ENCODE measurements around the gene FAM120B. TPM values are rescaled to one million over a fixed set of nuclear protein-coding genes. Genes with fewer than 3 reads are reported as not detected.

FAM120B gene
- total RNA-seq, 1 donor from 2014 or later, result 19.7 TPM

DNA sequence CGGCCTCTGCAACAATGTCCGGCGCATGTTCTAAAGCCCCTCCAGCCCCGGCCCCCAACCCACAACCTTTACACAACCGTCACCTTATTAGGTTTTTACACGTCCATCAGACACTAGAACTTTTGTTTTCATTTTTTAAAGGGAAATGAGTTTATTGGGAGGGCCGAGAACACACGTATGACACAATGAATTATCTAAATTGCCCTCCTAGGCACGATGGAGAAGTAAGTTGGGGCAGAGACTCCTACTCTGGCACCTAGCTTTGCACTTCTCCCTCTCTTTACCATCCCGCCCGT is 14.5 kb upstream of the FAM120B start:
- peaks cover 74% of the 10 kb centered on the region for H3F3A ChIP-seq (ENCODE audit: low read depth)
- TF ChIP-seq EZH2phosphoT487 (IDR thresholded peaks at IDR 0.05) (no peak), EZH2 (IDR thresholded peaks at IDR 0.05) (no peak), CTCF (IDR thresholded peaks at IDR 0.05) (no peak)
- Mint-ChIP-seq H3K36me3 (peaks cover 12% of the 10 kb centered on the region), H3K4me1 (peaks cover 54% of the 10 kb centered on the region), H3K9me3 (no peaks in the 10 kb centered on the region), H3K27ac (peak overlapping the region; percentile 98), H3K27me3 (ENCODE audit: insufficient read depth, low read depth) (peaks cover 34% of the 10 kb centered on the region), H3K4me3 (peak overlapping the region; percentile 96)
- peaks cover 60% of the 10 kb centered on the region for H3K4me1 ChIP-seq
- H4K20me1 ChIP-seq (ENCODE audit: low read depth), result peaks cover 36% of the 10 kb centered on the region
- H3K9me3 ChIP-seq (ENCODE audit: low read depth), result no peaks in the 10 kb centered on the region
- H3K9ac ChIP-seq, result no peak overlapping the region
- H3K4me3 ChIP-seq, result peak overlapping the region; percentile 94
- peaks cover 36% of the 10 kb centered on the region for H3K79me2 ChIP-seq (ENCODE audit: low read depth)
- no peak overlapping the region for H3K27ac ChIP-seq
- H3K27me3 ChIP-seq, result peaks cover 54% of the 10 kb centered on the region
- H2AFZ ChIP-seq (replicated peaks), result no peak overlapping the region
- no peak for DNase-seq (ENCODE audit: low spot score)
- peak overlapping the region; percentile 100 for H3K4me2 ChIP-seq
- no peaks in the 10 kb centered on the region for H3K36me3 ChIP-seq

DNA sequence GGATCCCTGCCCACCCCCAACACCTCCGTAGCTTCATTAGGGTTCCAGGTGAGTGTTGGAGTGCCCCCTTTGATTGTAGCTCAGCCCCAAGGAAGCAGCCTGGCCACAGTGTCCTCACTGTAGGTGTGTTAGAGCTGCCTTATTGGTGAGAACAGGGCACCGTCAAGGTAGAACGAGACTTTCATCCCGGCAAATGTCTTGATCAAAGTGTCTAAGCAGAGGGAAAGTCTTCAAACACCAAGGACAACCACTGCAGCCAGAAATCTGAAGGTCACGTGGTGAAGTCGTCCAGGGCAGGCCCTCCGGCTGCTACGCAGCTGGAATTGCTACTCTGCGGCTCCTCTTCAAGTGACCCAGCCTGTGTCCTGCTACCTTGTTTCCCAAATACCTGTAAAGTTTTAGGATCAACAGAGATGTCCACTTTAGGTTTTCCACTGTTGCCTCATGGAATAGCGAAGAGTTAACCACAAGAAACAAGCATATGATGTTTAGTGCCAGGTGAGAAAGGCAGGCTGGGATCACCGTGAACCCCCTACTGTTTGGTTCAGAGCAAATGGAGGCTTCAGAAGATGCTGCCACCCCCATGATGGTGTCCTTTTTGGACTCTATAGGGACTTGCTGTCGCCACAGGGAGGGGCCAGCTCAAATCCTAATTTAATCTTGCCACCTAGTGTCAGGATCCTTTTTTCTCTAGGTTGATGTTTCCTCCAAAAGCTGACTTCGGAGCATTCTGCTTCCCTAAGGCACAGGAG is 14.0 kb upstream of the FAM120B start:
- H3K27ac Mint-ChIP-seq, result peak overlapping the region; percentile 83
- Histone ChIP-seq H3K27ac (no peak overlapping the region), H2AFZ (replicated peaks) (no peak overlapping the region), H3K9me3 (ENCODE audit: low read depth) (no peaks in the 10 kb centered on the region), H3K9ac (no peak overlapping the region), H3K27me3 (peaks cover 49% of the 10 kb centered on the region), H3K4me3 (peak overlapping the region; percentile 94), H3F3A (ENCODE audit: low read depth) (peaks cover 74% of the 10 kb centered on the region), H3K4me1 (peaks cover 59% of the 10 kb centered on the region), H3K79me2 (ENCODE audit: low read depth) (peaks cover 30% of the 10 kb centered on the region), H4K20me1 (ENCODE audit: low read depth) (peaks cover 30% of the 10 kb centered on the region), H3K36me3 (no peaks in the 10 kb centered on the region), H3K4me2 (peak overlapping the region; percentile 100)
- H3K4me3 Mint-ChIP-seq, result peak overlapping the region; percentile 96
- H3K27me3 Mint-ChIP-seq (ENCODE audit: insufficient read depth, low read depth), result peaks cover 34% of the 10 kb centered on the region
- TF ChIP-seq EZH2 (IDR thresholded peaks at IDR 0.05) (peak; percentile 26), CTCF (IDR thresholded peaks at IDR 0.05) (peak; percentile 27), EZH2phosphoT487 (IDR thresholded peaks at IDR 0.05) (no peak)
- H3K36me3 Mint-ChIP-seq, result peaks cover 11% of the 10 kb centered on the region
- no peaks in the 10 kb centered on the region for H3K9me3 Mint-ChIP-seq
- peak; percentile 62 for DNase-seq (ENCODE audit: low spot score)
- peaks cover 54% of the 10 kb centered on the region for H3K4me1 Mint-ChIP-seq

DNA sequence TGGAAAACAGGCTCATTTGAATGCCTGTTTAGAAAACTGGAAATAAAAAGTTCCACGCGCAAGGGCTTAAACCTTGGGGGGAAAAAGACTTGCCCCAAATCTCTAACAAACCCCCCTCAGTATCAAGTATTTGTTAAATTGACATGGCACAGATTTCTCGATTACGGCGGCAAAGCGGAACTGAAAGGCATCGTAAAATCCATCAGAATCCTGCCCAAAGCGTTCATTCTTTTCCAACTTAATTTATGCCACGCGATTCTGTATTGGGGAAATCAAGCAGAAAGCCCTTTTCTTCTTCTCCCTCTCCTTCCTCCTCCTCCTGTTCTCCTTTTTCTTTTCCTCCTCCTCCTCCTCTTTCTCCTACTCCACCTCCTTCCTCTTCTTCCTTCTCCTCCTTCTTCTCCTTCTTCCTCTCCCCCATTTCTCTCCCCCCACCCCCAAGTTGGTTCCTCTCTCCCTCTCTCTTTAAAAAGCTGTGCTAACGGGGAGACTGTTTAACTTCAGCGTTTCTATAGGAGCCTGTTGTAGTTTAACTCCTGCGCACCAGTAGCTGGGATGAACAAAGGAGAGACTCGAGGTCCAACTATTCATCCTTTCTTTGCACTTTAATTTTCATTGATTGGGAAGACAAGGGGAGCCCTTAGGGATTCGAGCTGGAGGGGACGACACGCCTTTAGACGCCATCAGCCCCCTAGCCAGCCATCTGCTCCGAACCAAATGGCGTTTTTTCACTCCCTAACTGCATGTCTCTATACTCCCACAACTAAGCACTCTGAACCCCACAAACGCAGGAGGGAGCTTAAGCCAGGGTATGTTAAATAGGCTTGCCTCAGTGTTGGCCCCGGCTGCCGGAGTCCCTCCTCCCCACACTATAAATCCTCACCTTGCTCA is 13.0 kb upstream of the FAM120B start:
- Histone ChIP-seq H3K27ac (peak overlapping the region; percentile 63), H3K79me2 (ENCODE audit: low read depth) (peaks cover 20% of the 10 kb centered on the region), H3K4me3 (peak overlapping the region; percentile 94), H3K36me3 (no peaks in the 10 kb centered on the region), H3K9me3 (ENCODE audit: low read depth) (no peaks in the 10 kb centered on the region), H3K4me2 (peak overlapping the region; percentile 100), H3K9ac (no peak overlapping the region), H3K4me1 (peaks cover 59% of the 10 kb centered on the region), H3F3A (ENCODE audit: low read depth) (peaks cover 83% of the 10 kb centered on the region), H3K27me3 (peaks cover 39% of the 10 kb centered on the region), H2AFZ (replicated peaks) (no peak overlapping the region), H4K20me1 (ENCODE audit: low read depth) (peaks cover 20% of the 10 kb centered on the region)
- peaks cover 26% of the 10 kb centered on the region for H3K27me3 Mint-ChIP-seq (ENCODE audit: insufficient read depth, low read depth)
- peak overlapping the region; percentile 88 for H3K27ac Mint-ChIP-seq
- H3K9me3 Mint-ChIP-seq, result no peaks in the 10 kb centered on the region
- peak; percentile 71 for DNase-seq (ENCODE audit: low spot score)
- H3K36me3 Mint-ChIP-seq, result peaks cover 4% of the 10 kb centered on the region
- H3K4me1 Mint-ChIP-seq, result peaks cover 54% of the 10 kb centered on the region
- TF ChIP-seq EZH2 (IDR thresholded peaks at IDR 0.05) (no peak), CTCF (IDR thresholded peaks at IDR 0.05) (no peak), EZH2phosphoT487 (IDR thresholded peaks at IDR 0.05) (no peak)
- peak overlapping the region; percentile 96 for H3K4me3 Mint-ChIP-seq
